D721Med (cell line): Measurements from ENCODE around the gene TLR7.

Experiments used
- DNase-seq: peaks from one replicate; pipeline ENCODE4 v3.0.0; 2011; ENCODE audit warnings: low spot score; ENCODE audit not compliant: insufficient read length
- FAIRE-seq: peaks from 2 replicates; lab custom pipeline; 2011; peaks lifted over from hg19 to GRCh38; lab: Jason Lieb, UNC
- CTCF ChIP-seq: IDR thresholded peaks from 2 replicates; pipeline ENCODE4 v1.5.1; 2012; ENCODE audit warnings: mild to moderate bottlenecking, control low read depth; ENCODE audit not compliant: insufficient read depth; ENCODE audit errors: missing control alignments

The TLR7 gene

GRCh38 chrX:12906046-12906761 is 39.3 kb downstream of the TLR7 start, which contains the start of gene TLR8:
Gene TLR8 (plus strand): TSS chrX:12906620. CDS start chrX:12906707, 87 bp downstream.
- no peak for FAIRE-seq
- no peak for DNase-seq
- TF ChIP-seq CTCF: no peak

- DNase-seq (no peak), FAIRE-seq (no peak)
- TF ChIP-seq CTCF: no peak
Observed at GRCh38 chrX:12910423-12911121, 43.7 kb downstream of the TLR7 start.

- FAIRE-seq: no peak
- no peak for TF ChIP-seq CTCF
- DNase-seq: no peak
Observed at GRCh38 chrX:12911122-12911470, 44.2 kb downstream of the TLR7 start.

- TF ChIP-seq CTCF: no peak
- no peak for FAIRE-seq
- DNase-seq: no peak
Observed at GRCh38 chrX:12912791-12913482, 46.1 kb downstream of the TLR7 start.

GRCh38 chrX:12917753-12918152 is 50.9 kb downstream of the TLR7 start:
- no peak for DNase-seq
- no peak for TF ChIP-seq CTCF
- FAIRE-seq: no peak

- FAIRE-seq (no peak), DNase-seq (no peak)
- no peak for TF ChIP-seq CTCF
Observed at GRCh38 chrX:12919051-12919450, 52.2 kb downstream of the TLR7 start.

GRCh38 chrX:12919620-12920019 is 52.7 kb downstream of the TLR7 start:
- no peak for TF ChIP-seq CTCF
- DNase-seq (no peak), FAIRE-seq (no peak)
